Neural cell (in vitro differentiated cells): ENCODE measurements around the gene FGGY. TPM values are rescaled to one million over a fixed set of nuclear protein-coding genes. Genes with fewer than 3 reads are reported as not detected.
"Not testable (repeated sequence)": the region's sequence is repeated elsewhere in the genome, so short reads cannot be mapped to it uniquely, and the experiment has no call there.

ENCODE experiments used
- H2AFZ ChIP-seq: fragments of 200-600, 300-800 bp; sonication (generic), shearing (Covaris generic); 2 replicates; pipeline ENCODE4 v1.6.0; 2014; ENCODE audit warnings: low read depth, mild to moderate bottlenecking, antibody characterized with exemption, low read length, moderate library complexity
- H3F3A ChIP-seq: fragments of 200-600 bp; shearing (Covaris generic); 2 replicates; pipeline ENCODE4 v1.6.1; 2016; ENCODE audit warnings: mild to moderate bottlenecking, moderate library complexity, mixed read lengths, antibody characterized with exemption, low read length; ENCODE audit not compliant: insufficient read depth, poor library complexity, severe bottlenecking
- H3K27ac ChIP-seq: fragments of 200-600, 300-800 bp; sonication (generic), shearing (Covaris generic); 2 replicates; pipeline ENCODE4 v1.5.1; 2014; ENCODE audit warnings: mild to moderate bottlenecking, low read length, moderate library complexity
- H3K27me3 ChIP-seq: fragments of 300-800, 200-600 bp; sonication (generic), shearing (Covaris generic); 2 replicates; pipeline ENCODE4 v1.6.0; 2014; ENCODE audit warnings: mild to moderate bottlenecking, low read depth, low read length, moderate library complexity; ENCODE audit not compliant: insufficient read depth
- H3K36me3 ChIP-seq: fragments of 300-800, 200-600 bp; sonication (generic), shearing (Covaris generic); 2 replicates; pipeline ENCODE4 v1.5.1; 2014; ENCODE audit warnings: mild to moderate bottlenecking, antibody characterized with exemption, low read length, moderate library complexity; ENCODE audit not compliant: insufficient read depth
- H3K4me2 ChIP-seq: fragments of 300-800, 200-600 bp; sonication (generic), shearing (Covaris generic); 2 replicates; pipeline ENCODE4 v1.6.0; 2014; ENCODE audit warnings: mild to moderate bottlenecking, low read length
- H3K4me3 ChIP-seq: fragments of 300-800, 200-600 bp; sonication (generic), shearing (Covaris generic); 2 replicates; pipeline ENCODE4 v1.5.1; 2014; ENCODE audit warnings: mild to moderate bottlenecking, low read length, moderate library complexity
- H3K79me2 ChIP-seq: fragments of 200-600 bp; shearing (Covaris generic); replicated peaks from 2 replicates; pipeline ENCODE4 v1.6.0; 2014; ENCODE audit warnings: mild to moderate bottlenecking, low read length, moderate library complexity; ENCODE audit not compliant: insufficient read depth
- H3K9ac ChIP-seq: fragments of 300-800, 200-600 bp; sonication (generic), shearing (Covaris generic); 2 replicates; pipeline ENCODE4 v1.6.1; 2016; ENCODE audit warnings: mild to moderate bottlenecking, low read length, mixed read lengths
- H3K9me2 ChIP-seq: fragments of 200-600 bp; shearing (Covaris generic); 2 replicates; pipeline ENCODE4 v1.6.1; 2016; ENCODE audit warnings: mild to moderate bottlenecking, low read length, mixed read lengths; ENCODE audit not compliant: insufficient read depth
- H3K9me3 ChIP-seq: fragments of 200-600, 300-800 bp; sonication (generic), shearing (Covaris generic); 2 replicates; pipeline ENCODE4 v1.6.1; 2016; ENCODE audit warnings: mild to moderate bottlenecking, mixed run types, low read length, moderate library complexity, mixed read lengths
- H4K20me1 ChIP-seq: fragments of 200-600 bp; shearing (Covaris generic); 2 replicates; pipeline ENCODE4 v1.6.1; 2016; ENCODE audit warnings: mild to moderate bottlenecking, mixed run types; ENCODE audit not compliant: insufficient read depth
- EP300 ChIP-seq: fragments of 450-650 bp; conservative IDR thresholded peaks from 2 replicates; pipeline ENCODE4 v1.6.1; 2014; ENCODE audit warnings: antibody characterized with exemption, mild to moderate bottlenecking, moderate library complexity; ENCODE audit not compliant: poor library complexity, severe bottlenecking
- EZH2 ChIP-seq: fragments of 200-600, 300-800 bp; shearing (Covaris generic), sonication (generic); IDR thresholded peaks from 2 replicates; pipeline ENCODE4 v1.6.1; 2014; ENCODE audit warnings: antibody characterized with exemption, low read length, borderline replicate concordance, mild to moderate bottlenecking; ENCODE audit not compliant: insufficient read depth, poor library complexity, severe bottlenecking
- MXI1 ChIP-seq: fragments of 450-650 bp; conservative IDR thresholded peaks from 2 replicates; pipeline ENCODE4 v1.6.1; 2014; ENCODE audit warnings: antibody characterized with exemption, mild to moderate bottlenecking; ENCODE audit not compliant: poor library complexity, severe bottlenecking
- POLR2AphosphoS5 ChIP-seq: IDR thresholded peaks from 2 replicates; pipeline ENCODE4 v1.6.1; 2012
- RAD21 ChIP-seq: fragments of 450-650 bp; conservative IDR thresholded peaks from 2 replicates; pipeline ENCODE4 v1.6.1; 2014; ENCODE audit warnings: antibody characterized with exemption, mild to moderate bottlenecking, moderate library complexity
- SMC3 ChIP-seq: fragments of 450-650 bp; conservative IDR thresholded peaks from 2 replicates; pipeline ENCODE4 v1.6.1; 2014; ENCODE audit warnings: antibody characterized with exemption, mild to moderate bottlenecking, moderate library complexity; ENCODE audit not compliant: poor library complexity
- TAF1 ChIP-seq: IDR thresholded peaks from 2 replicates; pipeline ENCODE4 v1.6.1; 2012; ENCODE audit warnings: low read depth
- polyA plus RNA-seq: library from polyadenylated mRNA; depleted of rRNA; stranded (reverse); fragments of >200 nt; gene quantifications from 2 replicates; pipeline ENCODE4 v1.2.3, GENCODE V29; 2014
- TF ChIP-seq, protein P1 (sequence below): IDR thresholded peaks from 2 replicates; pipeline ENCODE4 v1.6.1; 2012; ENCODE audit warnings: borderline replicate concordance
- TF ChIP-seq, protein P2 (sequence below): fragments of 450-650 bp; IDR thresholded peaks from 2 replicates; pipeline ENCODE4 v1.5.1; 2014; ENCODE audit warnings: antibody characterized with exemption, mild to moderate bottlenecking, moderate library complexity; ENCODE audit not compliant: poor library complexity, severe bottlenecking

The FGGY gene
- polyA plus RNA-seq, 1 donor from 2014 or later = 7.4 TPM

DNA sequence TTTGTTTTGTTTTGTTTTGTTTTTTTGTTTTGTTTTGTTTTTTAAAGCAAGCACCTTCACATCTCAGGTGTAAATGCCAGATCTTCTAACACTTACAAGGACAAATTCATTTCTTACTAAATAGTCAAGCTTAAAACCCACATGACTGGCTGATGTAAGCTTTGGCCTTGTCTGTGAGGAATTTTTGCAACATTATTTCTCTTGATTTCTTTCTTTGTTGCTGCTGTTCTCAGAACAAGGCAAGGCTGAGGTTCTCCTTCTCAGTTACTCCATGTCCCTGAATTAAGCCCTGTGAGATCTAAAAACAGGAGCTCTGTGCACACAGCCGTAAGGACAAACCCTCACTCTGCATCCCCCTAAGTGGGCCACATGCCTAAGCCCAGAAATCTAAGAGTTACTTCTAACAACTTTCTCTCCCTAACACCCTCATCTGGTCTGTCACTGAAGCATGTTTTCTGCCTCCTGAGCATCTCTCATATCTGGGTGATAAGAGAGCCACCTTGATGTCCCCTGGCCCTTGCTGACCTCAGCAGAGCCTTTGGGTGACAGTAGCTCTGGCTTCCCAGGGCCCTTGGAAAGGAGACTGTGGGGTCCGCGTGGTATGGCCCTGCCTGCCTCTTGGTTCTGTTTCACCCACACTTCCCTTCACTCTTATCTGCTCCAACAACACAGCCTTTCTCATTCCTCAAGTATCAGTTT, 436.7 kb downstream of the FGGY start:
- no peak overlapping the region for H3K9ac ChIP-seq
- H3K4me2 ChIP-seq = no peak overlapping the region
- no peaks in the 10 kb centered on the region for H4K20me1 ChIP-seq
- no peaks in the 10 kb centered on the region for H3F3A ChIP-seq
- H2AFZ ChIP-seq = no peak overlapping the region
- no peaks in the 10 kb centered on the region for H3K79me2 ChIP-seq
- H3K4me3 ChIP-seq = no peak overlapping the region
- no peak overlapping the region for H3K27ac ChIP-seq
- H3K9me2 ChIP-seq = no peaks in the 10 kb centered on the region
- no peak for TF ChIP-seq POLR2AphosphoS5
- TF ChIP-seq, protein P1, sequence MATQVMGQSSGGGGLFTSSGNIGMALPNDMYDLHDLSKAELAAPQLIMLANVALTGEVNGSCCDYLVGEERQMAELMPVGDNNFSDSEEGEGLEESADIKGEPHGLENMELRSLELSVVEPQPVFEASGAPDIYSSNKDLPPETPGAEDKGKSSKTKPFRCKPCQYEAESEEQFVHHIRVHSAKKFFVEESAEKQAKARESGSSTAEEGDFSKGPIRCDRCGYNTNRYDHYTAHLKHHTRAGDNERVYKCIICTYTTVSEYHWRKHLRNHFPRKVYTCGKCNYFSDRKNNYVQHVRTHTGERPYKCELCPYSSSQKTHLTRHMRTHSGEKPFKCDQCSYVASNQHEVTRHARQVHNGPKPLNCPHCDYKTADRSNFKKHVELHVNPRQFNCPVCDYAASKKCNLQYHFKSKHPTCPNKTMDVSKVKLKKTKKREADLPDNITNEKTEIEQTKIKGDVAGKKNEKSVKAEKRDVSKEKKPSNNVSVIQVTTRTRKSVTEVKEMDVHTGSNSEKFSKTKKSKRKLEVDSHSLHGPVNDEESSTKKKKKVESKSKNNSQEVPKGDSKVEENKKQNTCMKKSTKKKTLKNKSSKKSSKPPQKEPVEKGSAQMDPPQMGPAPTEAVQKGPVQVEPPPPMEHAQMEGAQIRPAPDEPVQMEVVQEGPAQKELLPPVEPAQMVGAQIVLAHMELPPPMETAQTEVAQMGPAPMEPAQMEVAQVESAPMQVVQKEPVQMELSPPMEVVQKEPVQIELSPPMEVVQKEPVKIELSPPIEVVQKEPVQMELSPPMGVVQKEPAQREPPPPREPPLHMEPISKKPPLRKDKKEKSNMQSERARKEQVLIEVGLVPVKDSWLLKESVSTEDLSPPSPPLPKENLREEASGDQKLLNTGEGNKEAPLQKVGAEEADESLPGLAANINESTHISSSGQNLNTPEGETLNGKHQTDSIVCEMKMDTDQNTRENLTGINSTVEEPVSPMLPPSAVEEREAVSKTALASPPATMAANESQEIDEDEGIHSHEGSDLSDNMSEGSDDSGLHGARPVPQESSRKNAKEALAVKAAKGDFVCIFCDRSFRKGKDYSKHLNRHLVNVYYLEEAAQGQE = no peak
- TF ChIP-seq EP300 = no peak
- TF ChIP-seq RAD21 = no peak
- TF ChIP-seq, protein P2, sequence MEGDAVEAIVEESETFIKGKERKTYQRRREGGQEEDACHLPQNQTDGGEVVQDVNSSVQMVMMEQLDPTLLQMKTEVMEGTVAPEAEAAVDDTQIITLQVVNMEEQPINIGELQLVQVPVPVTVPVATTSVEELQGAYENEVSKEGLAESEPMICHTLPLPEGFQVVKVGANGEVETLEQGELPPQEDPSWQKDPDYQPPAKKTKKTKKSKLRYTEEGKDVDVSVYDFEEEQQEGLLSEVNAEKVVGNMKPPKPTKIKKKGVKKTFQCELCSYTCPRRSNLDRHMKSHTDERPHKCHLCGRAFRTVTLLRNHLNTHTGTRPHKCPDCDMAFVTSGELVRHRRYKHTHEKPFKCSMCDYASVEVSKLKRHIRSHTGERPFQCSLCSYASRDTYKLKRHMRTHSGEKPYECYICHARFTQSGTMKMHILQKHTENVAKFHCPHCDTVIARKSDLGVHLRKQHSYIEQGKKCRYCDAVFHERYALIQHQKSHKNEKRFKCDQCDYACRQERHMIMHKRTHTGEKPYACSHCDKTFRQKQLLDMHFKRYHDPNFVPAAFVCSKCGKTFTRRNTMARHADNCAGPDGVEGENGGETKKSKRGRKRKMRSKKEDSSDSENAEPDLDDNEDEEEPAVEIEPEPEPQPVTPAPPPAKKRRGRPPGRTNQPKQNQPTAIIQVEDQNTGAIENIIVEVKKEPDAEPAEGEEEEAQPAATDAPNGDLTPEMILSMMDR = no peak
- TF ChIP-seq EZH2 = no peak
- TF ChIP-seq TAF1 = no peak
- no peak for TF ChIP-seq MXI1
- no peak for TF ChIP-seq SMC3
- no peaks in the 10 kb centered on the region for H3K9me3 ChIP-seq
- no peaks in the 10 kb centered on the region for H3K27me3 ChIP-seq
- no peaks in the 10 kb centered on the region for H3K36me3 ChIP-seq

DNA sequence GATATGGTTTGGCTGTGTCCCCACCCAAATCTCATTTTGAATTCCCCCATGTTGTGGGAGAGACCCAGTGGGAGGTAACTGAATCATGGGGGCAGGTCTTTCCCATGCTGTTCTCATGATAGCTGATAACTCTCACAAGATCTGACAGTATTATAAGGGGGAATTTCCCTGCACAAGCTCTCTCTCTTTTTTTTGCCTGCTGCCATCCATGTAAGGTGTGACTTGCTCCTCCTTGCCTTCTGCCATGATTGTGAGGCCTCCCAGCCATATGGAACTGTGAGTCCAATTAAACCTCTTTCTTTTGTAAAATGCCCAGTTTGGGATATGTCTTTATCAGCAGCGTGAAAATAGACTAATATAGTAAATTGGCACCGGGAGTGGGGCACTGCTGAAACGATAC, 439.0 kb downstream of the FGGY start:
- not testable (repeated sequence) for H3K9me3 ChIP-seq, H3K9ac ChIP-seq, H3K9me2 ChIP-seq, H3K4me2 ChIP-seq, H3K36me3 ChIP-seq, H4K20me1 ChIP-seq, H3F3A ChIP-seq, H2AFZ ChIP-seq, H3K27ac ChIP-seq, H3K79me2 ChIP-seq, H3K4me3 ChIP-seq, H3K27me3 ChIP-seq

DNA sequence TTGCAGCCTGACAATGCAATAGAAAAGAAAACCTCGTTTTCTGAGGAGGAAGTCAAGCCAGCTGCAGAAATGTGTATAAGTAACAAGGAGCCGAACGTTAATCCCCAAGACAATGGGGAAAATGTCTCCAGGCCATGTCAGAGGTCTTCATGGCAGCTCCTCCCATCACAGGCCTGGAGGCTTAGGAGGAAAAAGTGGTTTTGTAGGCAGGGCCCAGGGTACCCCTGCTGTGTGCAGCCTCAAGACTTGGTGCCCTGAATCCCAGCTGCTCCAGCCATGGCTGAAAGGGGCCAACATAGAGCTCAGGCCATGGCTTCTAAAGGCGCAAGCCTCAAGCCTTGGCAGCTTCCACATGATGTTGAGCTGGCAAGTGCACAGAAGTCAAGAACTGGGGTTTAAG, 439.9 kb downstream of the FGGY start:
- no peaks in the 10 kb centered on the region for H3K36me3 ChIP-seq
- H3K4me2 ChIP-seq = no peak overlapping the region
- TF ChIP-seq SMC3 = no peak
- TF ChIP-seq RAD21 = no peak
- TF ChIP-seq POLR2AphosphoS5 = no peak
- TF ChIP-seq, protein P1 = no peak
- no peak for TF ChIP-seq TAF1
- TF ChIP-seq, protein P2 = no peak
- TF ChIP-seq EP300 = no peak
- TF ChIP-seq MXI1 = no peak
- TF ChIP-seq EZH2 = no peak
- H3K27ac ChIP-seq = no peak overlapping the region
- no peaks in the 10 kb centered on the region for H3K9me3 ChIP-seq
- no peaks in the 10 kb centered on the region for H4K20me1 ChIP-seq
- H3K4me3 ChIP-seq = no peak overlapping the region
- H3F3A ChIP-seq = no peaks in the 10 kb centered on the region
- H3K79me2 ChIP-seq = no peaks in the 10 kb centered on the region
- H3K27me3 ChIP-seq = no peaks in the 10 kb centered on the region
- H3K9ac ChIP-seq = no peak overlapping the region
- no peak overlapping the region for H2AFZ ChIP-seq
- H3K9me2 ChIP-seq = no peaks in the 10 kb centered on the region
